Endothelial cell of umbilical vein (primary cell): ENCODE data around the gene KAZALD1. TPM values are rescaled to one million over a fixed set of nuclear protein-coding genes. Genes with fewer than 3 reads are reported as not detected.

Experiments
- BruUV-seq: library from RNA; stranded (reverse); fragments of 400-500 nt; replicated peaks from 2 replicates; lab custom pipeline; 2021; lab: Mats Ljungman, UMichigan
- CTCF ChIA-PET: fragments of 300-600, 350-600 bp; sonication (Branson Sonifier 250); formaldehyde crosslinking; loops from one replicate; lab custom pipeline; 2021; ENCODE audit warnings: antibody characterized with exemption, inconsistent platforms; lab: Charles Lee
- POLR2A ChIA-PET: fragments of 300-600, 350-600 bp; sonication (Branson Sonifier 250); formaldehyde crosslinking; loops from one replicate; lab custom pipeline; 2021; ENCODE audit warnings: antibody characterized with exemption, inconsistent platforms; lab: Charles Lee
- DNase-seq: peaks from one replicate; pipeline ENCODE4 v3.0.0-alpha.2; 2011; ENCODE audit warnings: low read depth, low spot score
- FAIRE-seq: peaks from 2 replicates; lab custom pipeline; 2011; peaks lifted over from hg19 to GRCh38; lab: Jason Lieb, UNC
- H2AFZ ChIP-seq: 2 replicates; pipeline ENCODE4 v1.6.0; 2012; ENCODE audit warnings: low read depth, low read length, control low read depth, inconsistent platforms
- H3K27ac ChIP-seq: 2 replicates; pipeline ENCODE4 v1.5.1; 2011; ENCODE audit warnings: low read depth, mild to moderate bottlenecking, control low read depth, low read length, moderate library complexity; ENCODE audit not compliant: insufficient read depth
- H3K27me3 ChIP-seq, 2 experiments: 2 replicates each; pipeline versions ENCODE4 v1.6.0 to v1.6.1; 2011; ENCODE audit warnings: low read length in 2 of 2, mixed read lengths in 1 of 2; ENCODE audit not compliant: control insufficient read depth in 2 of 2, insufficient read depth in 2 of 2
- H3K36me3 ChIP-seq, 2 experiments: 2 replicates in 1 of 2; 3 replicates in 1 of 2; pipeline ENCODE4 v1.5.1; 2011; ENCODE audit warnings: low read length in 2 of 2, mild to moderate bottlenecking in 1 of 2, moderate library complexity in 1 of 2; ENCODE audit not compliant: control insufficient read depth in 2 of 2, insufficient read depth in 2 of 2; ENCODE audit errors: extremely low read depth in 1 of 2
- H3K4me1 ChIP-seq: 3 replicates; pipeline ENCODE4 v1.5.1; 2011; ENCODE audit warnings: mild to moderate bottlenecking, low read length; ENCODE audit not compliant: control insufficient read depth, insufficient read depth; ENCODE audit errors: extremely low read depth
- H3K4me2 ChIP-seq: 2 replicates; pipeline ENCODE4 v1.6.1; 2011; ENCODE audit warnings: low read length, control low read depth, mixed read lengths; ENCODE audit not compliant: insufficient read depth
- H3K4me3 ChIP-seq, 3 experiments: fragments of 200-600 bp in 1 of 3; sonication (generic), shearing (Covaris generic) in 1 of 3; replicated peaks in 1 of 3; 2 replicates each; pipeline ENCODE4 v1.5.1; 2011 to 2016; ENCODE audit warnings: control low read depth in 3 of 3, low read length in 3 of 3, mild to moderate bottlenecking in 2 of 3, inconsistent platforms in 1 of 3, low read depth in 1 of 3, moderate library complexity in 1 of 3; ENCODE audit not compliant: insufficient read depth in 1 of 3
- H3K79me2 ChIP-seq: 2 replicates; pipeline ENCODE4 v1.6.0; 2012; ENCODE audit warnings: low read length, inconsistent platforms; ENCODE audit not compliant: control insufficient read depth, insufficient read depth
- H3K9ac ChIP-seq: replicated peaks from 2 replicates; pipeline ENCODE3; 2011; ENCODE audit warnings: low read length, control low read depth; ENCODE audit not compliant: insufficient read depth; ENCODE audit errors: extremely low read depth
- H3K9me1 ChIP-seq: replicated peaks from 3 replicates; pipeline ENCODE4 v1.6.0; 2011; ENCODE audit warnings: mild to moderate bottlenecking, low read length; ENCODE audit not compliant: control insufficient read depth, insufficient read depth; ENCODE audit errors: extremely low read depth
- H3K9me3 ChIP-seq: replicated peaks from 2 replicates; pipeline ENCODE4 v1.5.1; 2012; ENCODE audit warnings: low read length, inconsistent platforms; ENCODE audit not compliant: control insufficient read depth, insufficient read depth
- H4K20me1 ChIP-seq: replicated peaks from 2 replicates; pipeline ENCODE3; 2011; ENCODE audit warnings: mild to moderate bottlenecking, low read length; ENCODE audit not compliant: control insufficient read depth, insufficient read depth; ENCODE audit errors: extremely low read depth
- CTCF ChIP-seq, 2 donors: IDR thresholded peaks; 1 replicate in 1 of 2; 2 replicates in 1 of 2; pipeline ENCODE4 v1.5.1; 2011; ENCODE audit warnings: low read length in 2 of 2, mild to moderate bottlenecking in 2 of 2, moderate library complexity in 2 of 2, control low read depth in 1 of 2, inconsistent platforms in 1 of 2, low read depth in 1 of 2; ENCODE audit not compliant: insufficient read depth in 1 of 2; ENCODE audit errors: extremely low read depth in 1 of 2
- FOS ChIP-seq: IDR thresholded peaks from 2 replicates; pipeline ENCODE4 v1.6.1; 2011; ENCODE audit warnings: mild to moderate bottlenecking, low read length, moderate library complexity, borderline replicate concordance; ENCODE audit not compliant: insufficient read depth
- GATA2 ChIP-seq: IDR thresholded peaks from 2 replicates; pipeline ENCODE4 v1.7.0; 2011; ENCODE audit warnings: low read depth, mild to moderate bottlenecking, moderate library complexity, mixed read lengths, low read length; ENCODE audit not compliant: insufficient read length, insufficient read depth
- MAX ChIP-seq: IDR thresholded peaks from 2 replicates; pipeline ENCODE4 v1.6.1; 2011; ENCODE audit not compliant: insufficient read depth, insufficient read length
- MYC ChIP-seq: IDR thresholded peaks from one replicate; pipeline ENCODE4 v1.6.1; 2011; ENCODE audit warnings: mild to moderate bottlenecking, low read depth, low read length
- POLR2AphosphoS5 ChIP-seq: IDR thresholded peaks from 2 replicates; pipeline ENCODE4 v1.6.1; 2012; ENCODE audit warnings: low read depth, mild to moderate bottlenecking, control low read depth, low read length, moderate library complexity; ENCODE audit not compliant: insufficient read depth
- dilution Hi-C: fragments of 300-500 bp; cut with MboI; formaldehyde crosslinking; loops from one replicate; pipeline ENCODE4 v1.15.0; 2019; ENCODE audit warnings: low sequenced_read_pairs; ENCODE audit not compliant: extremely low pct_ligation_motif_present
- intact Hi-C: fragments of 100-400 bp; cut with micrococcal nuclease; formaldehyde crosslinking; loops from one replicate; pipeline ENCODE4 v1.10.0; 2022
- polyA plus RNA-seq, 4 experiments: library from polyadenylated mRNA; depleted of rRNA in 3 of 4; stranded (reverse) in 3 of 4; unstranded in 1 of 4; fragments of >200 nt; gene quantifications; 2 replicates each; pipeline versions ENCODE4 v1.2.1 to v1.2.3, GENCODE V29; 2011 to 2012; ENCODE audit warnings: missing spikeins in 1 of 4
- total RNA-seq: library from RNA; stranded (reverse); gene quantifications from 2 replicates; pipeline ENCODE4 v1.2.3, GENCODE V29; 2021

The KAZALD1 gene
- total and polyA plus RNA-seq, 2 donors (not counting 3 experiments of a cell fraction or from before 2014, with no cell fraction given) = 3.0 to 3.3 TPM

- Histone ChIP-seq H3K9me1 (no peaks in the 10 kb centered on the region), H3K4me1 (no peaks in the 10 kb centered on the region), H3K9ac (no peak overlapping the region), H2AFZ (no peak overlapping the region), H3K27me3 (no peaks in the 10 kb centered on the region), H3K27ac (no peak overlapping the region), H3K4me2 (no peak overlapping the region), H3K9me3 (no peaks in the 10 kb centered on the region), H3K36me3 (no peaks in the 10 kb centered on the region), H3K4me3 (no peak overlapping the region), H3K79me2 (no peaks in the 10 kb centered on the region), H4K20me1 (no peaks in the 10 kb centered on the region)
- intact Hi-C loops = no loop called here
- TF ChIP-seq POLR2AphosphoS5 (no peak), FOS (no peak), MAX (no peak)
- CTCF ChIA-PET = interaction anchor here (1.0 kb wide), 1 partner anchor 19 kb away, joined by 4 read pairs; no protein-coding TSS in a partner anchor
- dilution Hi-C loops = no loop called here
- POLR2A ChIA-PET = no interaction called here
- no peak for FAIRE-seq
- BruUV-seq = no TSS peak
- no peak for DNase-seq
These were observed 40.0 kb upstream of the KAZALD1 start for GRCh38 chr10:101021692-101022251.

- FAIRE-seq = no peak
- Histone ChIP-seq H3K27ac (no peak overlapping the region), H4K20me1 (no peaks in the 10 kb centered on the region), H3K36me3 (no peaks in the 10 kb centered on the region), H3K9me1 (no peaks in the 10 kb centered on the region), H3K4me3 (no peak overlapping the region), H3K9ac (no peak overlapping the region), H3K9me3 (no peaks in the 10 kb centered on the region), H2AFZ (no peak overlapping the region), H3K79me2 (no peaks in the 10 kb centered on the region), H3K4me1 (no peaks in the 10 kb centered on the region), H3K27me3 (peaks cover 0 to 2% of the 10 kb centered on the region in 2 experiments), H3K4me2 (no peak overlapping the region)
- DNase-seq = no peak
- CTCF ChIA-PET = interaction anchor here (2.2 kb wide), 1 partner anchor 9 kb away, joined by 7 read pairs; no protein-coding TSS in a partner anchor
- no TSS peak for BruUV-seq
- intact Hi-C loops (no loop called here), dilution Hi-C loops (no loop called here)
- POLR2A ChIA-PET = no interaction called here
- no peak for TF ChIP-seq CTCF (IDR thresholded peaks at IDR 0.05; ENCODE audit: extremely low read depth in 1 of 2, insufficient read depth in 1 of 2, low read depth in 1 of 2, low read length in 2 of 2)
- TF ChIP-seq MYC = no peak
- TF ChIP-seq GATA2 = no peak
These were observed 38.7 kb upstream of the KAZALD1 start for GRCh38 chr10:101022967-101023705.
